Ascending aorta (tissue), 2 donors: Measurements from ENCODE around the gene AKTIP. TPM values are rescaled to one million over a fixed set of nuclear protein-coding genes. Genes with fewer than 3 reads are reported as not detected.

Experiments used
- DNase-seq, 2 donors: peaks; one replicate each; pipeline ENCODE4 v3.0.0-alpha.2; 2019; ENCODE audit warnings: low spot score in 2 of 2
- H3K27ac ChIP-seq, 2 donors: fragments of 200-600 bp; sonication (generic); one replicate each; pipeline ENCODE4 v1.5.1; 2016 to 2017; ENCODE audit warnings: mild to moderate bottlenecking in 1 of 2
- H3K27me3 ChIP-seq: fragments of 200-600 bp; sonication (generic); one replicate; pipeline ENCODE4 v1.5.1; 2017
- H3K36me3 ChIP-seq, 2 donors: fragments of 200-600 bp; sonication (generic); one replicate each; pipeline ENCODE4 v1.5.1; 2016
- H3K4me1 ChIP-seq, 2 donors: fragments of 200-600 bp; sonication (generic); one replicate each; pipeline ENCODE4 v1.5.1; 2016 to 2017; ENCODE audit warnings: mild to moderate bottlenecking in 1 of 2
- H3K4me3 ChIP-seq, 2 donors: fragments of 200-600 bp; sonication (generic); one replicate each; pipeline ENCODE4 v1.5.1; 2016 to 2017; ENCODE audit warnings: mild to moderate bottlenecking in 1 of 2
- H3K9me3 ChIP-seq, 2 donors: fragments of 200-600 bp; sonication (generic); one replicate each; pipeline ENCODE4 v1.5.1; 2016
- intact Hi-C: fragments of 100-400 bp; cut with DNase I; formaldehyde crosslinking; loops from one replicate; pipeline ENCODE4 v1.15.1; 2023
- total RNA-seq: library from RNA; depleted of rRNA; stranded (reverse); fragments of >200 nt; gene quantifications from one replicate; pipeline ENCODE4 v1.1.0, GENCODE V29; 2016
- TF ChIP-seq, protein P1 (sequence below), 3 experiments: fragments of 200-600 bp in 2 of 3; fragments of 450-650 bp in 1 of 3; sonication (generic) in 2 of 3; IDR thresholded peaks; one replicate each; pipeline ENCODE4 v1.5.1; 2016 to 2019; ENCODE audit warnings: antibody characterized with exemption in 3 of 3, mild to moderate bottlenecking in 1 of 3, moderate library complexity in 1 of 3

The AKTIP gene
- total RNA-seq, 1 donor from 2014 or later: 58.0 TPM

- no peaks in the 10 kb centered on the region for H3K27me3 ChIP-seq
- intact Hi-C loops: no loop called here
- H3K27ac ChIP-seq: no peak overlapping the region
- no peaks in the 10 kb centered on the region for H3K4me1 ChIP-seq
- no peaks in the 10 kb centered on the region for H3K9me3 ChIP-seq
- no peak overlapping the region for H3K4me3 ChIP-seq
- H3K36me3 ChIP-seq: peaks cover 37 to 56% of the 10 kb centered on the region in 2 donors
- DNase-seq: no peak
- TF ChIP-seq, protein P1, sequence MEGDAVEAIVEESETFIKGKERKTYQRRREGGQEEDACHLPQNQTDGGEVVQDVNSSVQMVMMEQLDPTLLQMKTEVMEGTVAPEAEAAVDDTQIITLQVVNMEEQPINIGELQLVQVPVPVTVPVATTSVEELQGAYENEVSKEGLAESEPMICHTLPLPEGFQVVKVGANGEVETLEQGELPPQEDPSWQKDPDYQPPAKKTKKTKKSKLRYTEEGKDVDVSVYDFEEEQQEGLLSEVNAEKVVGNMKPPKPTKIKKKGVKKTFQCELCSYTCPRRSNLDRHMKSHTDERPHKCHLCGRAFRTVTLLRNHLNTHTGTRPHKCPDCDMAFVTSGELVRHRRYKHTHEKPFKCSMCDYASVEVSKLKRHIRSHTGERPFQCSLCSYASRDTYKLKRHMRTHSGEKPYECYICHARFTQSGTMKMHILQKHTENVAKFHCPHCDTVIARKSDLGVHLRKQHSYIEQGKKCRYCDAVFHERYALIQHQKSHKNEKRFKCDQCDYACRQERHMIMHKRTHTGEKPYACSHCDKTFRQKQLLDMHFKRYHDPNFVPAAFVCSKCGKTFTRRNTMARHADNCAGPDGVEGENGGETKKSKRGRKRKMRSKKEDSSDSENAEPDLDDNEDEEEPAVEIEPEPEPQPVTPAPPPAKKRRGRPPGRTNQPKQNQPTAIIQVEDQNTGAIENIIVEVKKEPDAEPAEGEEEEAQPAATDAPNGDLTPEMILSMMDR (IDR thresholded peaks at IDR 0.05): no peak
Measured at GRCh38 chr16:53446090-53446489, 56.9 kb downstream of the AKTIP start.

DNA sequence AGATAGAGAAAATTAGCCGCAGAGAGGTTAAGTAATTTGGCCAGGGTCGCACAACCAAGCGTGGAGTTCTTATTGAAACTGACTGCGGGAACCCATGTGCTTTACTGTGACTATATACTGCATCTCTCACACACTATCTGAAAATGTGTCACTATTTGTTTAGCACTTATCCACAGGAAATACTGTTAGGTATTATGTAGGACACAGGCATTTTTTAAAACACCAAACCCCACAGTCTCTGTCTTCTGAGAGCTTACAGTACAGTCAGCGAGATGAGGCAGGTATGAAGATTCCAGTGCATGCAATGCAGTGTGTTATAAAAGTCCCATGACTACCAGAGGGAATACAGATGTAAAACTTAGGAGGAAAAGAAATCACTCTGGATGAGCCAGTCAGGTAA is 57.5 kb downstream of the AKTIP start:
- TF ChIP-seq, protein P1 (IDR thresholded peaks at IDR 0.05): no peak
- Histone ChIP-seq H3K4me3 (no peak overlapping the region), H3K36me3 (peaks cover 37 to 61% of the 10 kb centered on the region in 2 donors), H3K9me3 (no peaks in the 10 kb centered on the region), H3K4me1 (no peaks in the 10 kb centered on the region), H3K27ac (no peak overlapping the region), H3K27me3 (no peaks in the 10 kb centered on the region)
- no peak for DNase-seq
- intact Hi-C loops: no loop called here

Other genes with a start within 250 kb of the AKTIP start
- gene RBL2, start 68.7 kb downstream of the AKTIP start, total RNA-seq: 64.3 TPM
- gene RPGRIP1L, start 200.7 kb upstream of the AKTIP start, total RNA-seq: 0.96 TPM
- 50.2 TPM for gene FTO, start 200.9 kb upstream of the AKTIP start, total RNA-seq